Smooth muscle cell (in vitro differentiated cells): Measurements from ENCODE around the gene HIVEP2. TPM values are rescaled to one million over a fixed set of nuclear protein-coding genes. Genes with fewer than 3 reads are reported as not detected.

Experiments
- DNase-seq: peaks from one replicate; lab custom pipeline; 2025; ENCODE audit not compliant: unreplicated experiment; lab: John Stamatoyannopoulos, UW
- H2AFZ ChIP-seq: fragments of 200-600 bp; sonication (generic); 2 replicates; pipeline ENCODE4 v1.6.0; 2016; ENCODE audit warnings: antibody characterized with exemption, low read depth, mild to moderate bottlenecking
- H3F3A ChIP-seq: fragments of 200-600 bp; sonication (generic); 2 replicates; pipeline ENCODE4 v1.6.0; 2017; ENCODE audit warnings: antibody characterized with exemption, low read depth
- H3K27ac ChIP-seq: fragments of 200-600 bp; sonication (generic); 2 replicates; pipeline ENCODE4 v1.5.1; 2016; ENCODE audit warnings: low read depth, mild to moderate bottlenecking
- H3K27me3 ChIP-seq: fragments of 200-600 bp; sonication (generic); 2 replicates; pipeline ENCODE4 v1.6.1; 2016; ENCODE audit warnings: low read depth, mild to moderate bottlenecking
- H3K36me3 ChIP-seq: fragments of 200-600 bp; sonication (generic); 2 replicates; pipeline ENCODE4 v1.5.1; 2016; ENCODE audit warnings: low read depth
- H3K4me1 ChIP-seq: fragments of 200-600 bp; sonication (generic); 2 replicates; pipeline ENCODE4 v1.5.1; 2016; ENCODE audit warnings: low read depth
- H3K4me2 ChIP-seq: fragments of 200-600 bp; sonication (generic); 2 replicates; pipeline ENCODE4 v1.6.0; 2016; ENCODE audit warnings: mild to moderate bottlenecking
- H3K4me3 ChIP-seq: fragments of 200-600 bp; sonication (generic); 2 replicates; pipeline ENCODE4 v1.5.1; 2016; ENCODE audit warnings: mild to moderate bottlenecking
- H3K79me2 ChIP-seq: fragments of 200-600 bp; sonication (generic); 2 replicates; pipeline ENCODE4 v1.6.0; 2016; ENCODE audit warnings: low read depth, mild to moderate bottlenecking
- H3K9ac ChIP-seq: fragments of 200-600 bp; sonication (generic); 2 replicates; pipeline ENCODE4 v1.6.0; 2016; ENCODE audit warnings: low read depth
- H3K9me3 ChIP-seq: fragments of 200-600 bp; sonication (generic); replicated peaks from 2 replicates; pipeline ENCODE4 v1.5.1; 2016; ENCODE audit warnings: low read depth
- H4K20me1 ChIP-seq: fragments of 200-600 bp; sonication (generic); 2 replicates; pipeline ENCODE4 v1.6.0; 2016; ENCODE audit warnings: low read depth
- WGBS: methylation state at CpG from one replicate; pipeline ENCODE4 v1.1.7; 2016; ENCODE audit warnings: low lambda C conversion rate; 5-methylcytosine and 5-hydroxymethylcytosine counted together
- polyA plus RNA-seq: library from polyadenylated mRNA; unstranded; fragments of >200 nt; fragmentation: Nextera tagmentation; extraction: Ambion mirVana; gene quantifications from 2 replicates; pipeline ENCODE4 v1.2.1, GENCODE V29; 2016
- total RNA-seq: library from RNA; depleted of rRNA; stranded (reverse); fragments of >200 nt; gene quantifications from 2 replicates; pipeline ENCODE4 v1.2.3, GENCODE V29; 2014
- TF ChIP-seq, protein P1 (sequence below): fragments of 200-600 bp; sonication (generic); IDR thresholded peaks from 2 replicates; pipeline ENCODE4 v1.5.1; 2017; ENCODE audit warnings: borderline replicate concordance, mild to moderate bottlenecking, antibody characterized with exemption; ENCODE audit not compliant: insufficient read depth, poor library complexity, severe bottlenecking

The HIVEP2 gene
- total and polyA plus RNA-seq, 2 experiments from 2014 or later = 3.2 to 12.5 TPM

DNA sequence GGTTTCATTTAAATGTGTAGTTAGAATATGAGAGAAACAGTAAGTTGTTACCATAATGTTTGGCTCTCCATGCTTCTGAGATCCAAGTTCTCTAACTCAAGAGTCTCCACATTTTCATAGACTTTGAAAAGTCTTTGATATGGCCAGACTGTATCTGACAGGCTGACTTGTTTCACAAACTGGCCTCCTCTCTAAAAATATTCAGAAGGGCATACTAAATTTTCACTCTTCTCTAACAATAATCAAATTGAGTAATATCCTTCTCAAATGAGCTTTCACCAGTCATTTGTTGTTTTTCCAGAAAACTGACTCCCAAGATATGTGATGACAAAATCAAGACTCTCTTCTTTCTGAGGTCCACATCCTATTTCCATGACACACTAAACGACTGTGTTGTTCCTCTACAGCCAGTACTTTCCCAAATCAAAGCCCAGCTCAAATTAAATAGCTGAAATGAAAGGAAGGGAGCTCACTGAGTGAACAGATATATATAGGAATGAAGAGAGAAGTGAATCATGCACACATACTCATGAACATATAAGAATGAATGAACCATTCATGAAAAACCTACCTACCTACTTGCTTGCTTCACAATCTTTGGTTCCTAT lies 15.1 kb downstream of the HIVEP2 start:
- H3K4me3 ChIP-seq = no peak overlapping the region
- peaks cover 75% of the 10 kb centered on the region for H4K20me1 ChIP-seq
- H3F3A ChIP-seq = no peaks in the 10 kb centered on the region
- TF ChIP-seq, protein P1, sequence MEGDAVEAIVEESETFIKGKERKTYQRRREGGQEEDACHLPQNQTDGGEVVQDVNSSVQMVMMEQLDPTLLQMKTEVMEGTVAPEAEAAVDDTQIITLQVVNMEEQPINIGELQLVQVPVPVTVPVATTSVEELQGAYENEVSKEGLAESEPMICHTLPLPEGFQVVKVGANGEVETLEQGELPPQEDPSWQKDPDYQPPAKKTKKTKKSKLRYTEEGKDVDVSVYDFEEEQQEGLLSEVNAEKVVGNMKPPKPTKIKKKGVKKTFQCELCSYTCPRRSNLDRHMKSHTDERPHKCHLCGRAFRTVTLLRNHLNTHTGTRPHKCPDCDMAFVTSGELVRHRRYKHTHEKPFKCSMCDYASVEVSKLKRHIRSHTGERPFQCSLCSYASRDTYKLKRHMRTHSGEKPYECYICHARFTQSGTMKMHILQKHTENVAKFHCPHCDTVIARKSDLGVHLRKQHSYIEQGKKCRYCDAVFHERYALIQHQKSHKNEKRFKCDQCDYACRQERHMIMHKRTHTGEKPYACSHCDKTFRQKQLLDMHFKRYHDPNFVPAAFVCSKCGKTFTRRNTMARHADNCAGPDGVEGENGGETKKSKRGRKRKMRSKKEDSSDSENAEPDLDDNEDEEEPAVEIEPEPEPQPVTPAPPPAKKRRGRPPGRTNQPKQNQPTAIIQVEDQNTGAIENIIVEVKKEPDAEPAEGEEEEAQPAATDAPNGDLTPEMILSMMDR = no peak
- no peaks in the 10 kb centered on the region for H3K27me3 ChIP-seq
- no peak overlapping the region for H3K9ac ChIP-seq
- H3K4me2 ChIP-seq = no peak overlapping the region
- H3K36me3 ChIP-seq = no peaks in the 10 kb centered on the region
- 80% methylated on average over 1 of the region's 1 CpG for WGBS
- peaks cover 71% of the 10 kb centered on the region for H3K79me2 ChIP-seq
- H3K27ac ChIP-seq = no peak overlapping the region
- no peaks in the 10 kb centered on the region for H3K9me3 ChIP-seq
- no peak overlapping the region for H2AFZ ChIP-seq
- H3K4me1 ChIP-seq = peaks cover 10% of the 10 kb centered on the region
- no peak for DNase-seq

DNA sequence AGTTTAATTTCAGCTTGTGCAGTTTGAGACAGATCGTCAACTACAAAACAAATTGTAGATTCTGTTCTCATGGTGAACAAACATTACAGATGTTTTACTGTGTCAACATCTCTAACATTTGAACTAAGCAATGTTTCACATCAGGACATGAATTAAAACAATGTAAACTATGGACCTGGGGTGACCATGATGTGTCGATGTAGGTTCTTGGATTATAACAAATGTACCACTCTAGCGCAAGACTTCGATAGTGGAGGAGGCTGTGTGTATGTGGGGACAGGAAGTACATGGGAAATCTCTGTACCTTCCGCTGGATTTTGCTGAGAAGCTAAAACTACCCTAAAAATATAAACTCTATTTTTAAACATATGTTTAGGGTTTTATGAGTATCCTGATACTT lies 17.1 kb downstream of the HIVEP2 start:
- Histone ChIP-seq H3K27me3 (no peaks in the 10 kb centered on the region), H3K9ac (no peak overlapping the region), H3K9me3 (no peaks in the 10 kb centered on the region), H3K79me2 (peaks cover 63% of the 10 kb centered on the region), H3K4me2 (peak overlapping the region; percentile 100), H2AFZ (no peak overlapping the region), H3K4me3 (peak overlapping the region; percentile 87), H4K20me1 (peaks cover 62% of the 10 kb centered on the region), H3F3A (no peaks in the 10 kb centered on the region), H3K4me1 (peaks cover 10% of the 10 kb centered on the region), H3K36me3 (no peaks in the 10 kb centered on the region), H3K27ac (no peak overlapping the region)
- DNase-seq = no peak
- TF ChIP-seq, protein P1 = no peak
- 86% methylated on average over 5 of the region's 5 CpGs for WGBS

DNA sequence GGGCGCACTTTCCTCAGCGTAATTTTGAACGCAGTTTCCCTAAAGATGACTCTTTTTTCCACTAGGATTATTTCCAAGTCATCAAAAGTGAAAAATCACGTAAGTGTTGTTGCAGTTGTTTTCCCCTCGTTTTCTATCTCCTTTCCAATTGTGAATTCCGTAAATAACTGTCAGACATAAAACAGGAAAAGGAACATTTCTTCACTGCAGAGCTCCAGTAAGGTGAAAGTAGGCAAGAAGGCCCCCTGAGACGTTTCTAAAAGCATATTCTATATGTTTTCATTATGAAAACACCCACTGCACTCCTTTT lies 17.8 kb downstream of the HIVEP2 start:
- no peak for DNase-seq
- no peaks in the 10 kb centered on the region for H3K36me3 ChIP-seq
- peaks cover 10% of the 10 kb centered on the region for H3K4me1 ChIP-seq
- H3F3A ChIP-seq = no peaks in the 10 kb centered on the region
- no peaks in the 10 kb centered on the region for H3K27me3 ChIP-seq
- peaks cover 57% of the 10 kb centered on the region for H3K79me2 ChIP-seq
- H2AFZ ChIP-seq = no peak overlapping the region
- H3K27ac ChIP-seq = peak overlapping the region; percentile 56
- H3K9ac ChIP-seq = peak overlapping the region; percentile 82
- peak overlapping the region; percentile 87 for H3K4me3 ChIP-seq
- H4K20me1 ChIP-seq = peaks cover 56% of the 10 kb centered on the region
- TF ChIP-seq, protein P1 = no peak
- WGBS = 2% methylated on average over 7 of the region's 7 CpGs
- H3K4me2 ChIP-seq = peak overlapping the region; percentile 100
- no peaks in the 10 kb centered on the region for H3K9me3 ChIP-seq

DNA sequence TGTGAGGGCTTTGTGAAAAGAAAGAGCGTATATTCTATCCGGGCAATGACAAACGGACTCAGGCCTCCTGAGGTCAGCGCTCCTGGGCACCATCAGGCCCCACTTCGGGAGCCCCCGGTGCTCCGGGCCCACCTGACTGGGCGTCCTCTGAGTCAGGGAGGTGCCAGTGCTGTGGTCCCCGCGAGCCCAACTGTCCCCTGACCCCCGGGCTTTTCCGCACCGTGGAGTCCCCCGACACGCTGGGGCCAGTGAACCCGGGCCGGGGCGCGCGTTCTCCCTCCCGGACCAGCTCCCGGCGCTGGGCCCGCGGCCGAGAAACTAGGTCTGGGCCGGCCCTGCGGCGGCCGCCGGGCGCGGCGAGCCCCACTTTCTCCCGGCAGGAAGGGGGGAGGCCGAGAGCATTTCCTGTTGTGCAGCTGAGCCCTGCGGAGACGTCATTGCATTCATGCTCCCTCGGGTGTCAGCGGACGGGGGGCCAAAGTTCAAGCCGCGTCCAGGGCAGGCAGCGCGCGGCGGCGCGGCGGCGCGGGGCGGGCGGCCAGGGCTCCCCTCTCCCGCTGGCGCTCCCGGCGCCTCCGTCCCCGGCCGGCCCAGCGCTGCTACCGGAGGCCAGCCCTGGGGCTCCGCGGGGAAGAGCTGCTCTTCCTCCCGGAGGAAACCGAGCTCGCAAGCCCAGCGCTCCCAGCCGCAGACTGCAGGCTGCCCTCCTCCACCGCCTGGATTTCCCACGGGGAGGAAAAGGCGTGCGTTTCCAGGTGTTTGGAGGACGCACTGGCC lies 18.3 kb downstream of the HIVEP2 start:
- H3K4me3 ChIP-seq = peak overlapping the region; percentile 87
- WGBS = 3% methylated on average over 43 of the region's 75 CpGs
- DNase-seq = peak; percentile 12
- peak overlapping the region; percentile 100 for H3K4me2 ChIP-seq
- peaks cover 10% of the 10 kb centered on the region for H3K4me1 ChIP-seq
- no peaks in the 10 kb centered on the region for H3K9me3 ChIP-seq
- peak overlapping the region; percentile 56 for H3K27ac ChIP-seq
- H3K27me3 ChIP-seq = no peaks in the 10 kb centered on the region
- peaks cover 51% of the 10 kb centered on the region for H4K20me1 ChIP-seq
- H3K36me3 ChIP-seq = no peaks in the 10 kb centered on the region
- TF ChIP-seq, protein P1 = no peak
- H3K9ac ChIP-seq = peak overlapping the region; percentile 82
- H3K79me2 ChIP-seq = peaks cover 52% of the 10 kb centered on the region
- no peaks in the 10 kb centered on the region for H3F3A ChIP-seq
- peak overlapping the region; percentile 51 for H2AFZ ChIP-seq
